ENCODE data around the gene SIVA1. TPM values are rescaled to one million over a fixed set of nuclear protein-coding genes. Genes with fewer than 3 reads are reported as not detected.

SIVA1 gene
- total RNA-seq, 1 experiment from 2014 or later: 85.8 TPM

- no peak for TF ChIP-seq EZH2 (IDR thresholded peaks at IDR 0.05; ENCODE audit: low read depth)
- TF ChIP-seq CTCF (conservative IDR thresholded peaks at IDR 0.05): no peak
- Histone ChIP-seq H3F3A (ENCODE audit: insufficient read depth, low read depth) (peaks cover 20% of the 10 kb centered on the region; the same call in 1 of the 2 replicates), H3K4me1 (replicated peaks; ENCODE audit: insufficient read depth) (peaks cover 18% of the 10 kb centered on the region), H3K27ac (no peak overlapping the region), H3K79me2 (ENCODE audit: low read depth) (peaks cover 43% of the 10 kb centered on the region), H3K4me3 (peak overlapping the region; percentile 74), H3K9me3 (ENCODE audit: insufficient read depth, low read depth) (no peaks in the 10 kb centered on the region), H3K27me3 (ENCODE audit: insufficient read depth, low read depth) (no peaks in the 10 kb centered on the region), H4K20me1 (ENCODE audit: insufficient read depth) (peaks cover 40% of the 10 kb centered on the region), H3K36me3 (ENCODE audit: low read depth) (no peaks in the 10 kb centered on the region), H3K4me2 (peak overlapping the region; percentile 92), H2AFZ (no peak overlapping the region), H3K9me2 (ENCODE audit: insufficient read depth) (no peaks in the 10 kb centered on the region)
- BruUV-seq (replicated peaks): TSS peak; percentile 72
- ChIA-PET POLR2A (ENCODE audit: unreplicated experiment) (no interaction called here), CTCF (no interaction called here)
- intact Hi-C loops (cut with micrococcal nuclease; ENCODE audit: unreplicated experiment): loop anchor here (2.0 kb wide), 1 partner anchor 71 kb away; the partner anchor contains the start of gene CEP170B
- peak in 1 of 2 experiments; percentile 50 for DNase-seq
These were observed 41.2 kb downstream of the SIVA1 start for GRCh38 chr14:104794099-104794498.

GRCh38 chr14:104794631-104794992 is 41.7 kb downstream of the SIVA1 start:
- no peaks in the 10 kb centered on the region for H3K27me3 ChIP-seq (ENCODE audit: insufficient read depth, low read depth)
- no peak overlapping the region for H3K27ac ChIP-seq
- peaks cover 19% of the 10 kb centered on the region for H3K4me1 ChIP-seq (replicated peaks; ENCODE audit: insufficient read depth)
- CTCF ChIA-PET: no interaction called here
- BruUV-seq (replicated peaks): no TSS peak
- peaks cover 41% of the 10 kb centered on the region for H3K79me2 ChIP-seq (ENCODE audit: low read depth)
- no peaks in the 10 kb centered on the region for H3K9me2 ChIP-seq (ENCODE audit: insufficient read depth)
- no peaks in the 10 kb centered on the region for H3K36me3 ChIP-seq (ENCODE audit: low read depth)
- H3K4me2 ChIP-seq: peak overlapping the region; percentile 92
- H3F3A ChIP-seq (ENCODE audit: insufficient read depth, low read depth): peaks cover 24% of the 10 kb centered on the region
- H3K9me3 ChIP-seq (ENCODE audit: insufficient read depth, low read depth): no peaks in the 10 kb centered on the region
- H2AFZ ChIP-seq: 0 out of 2 replicates have a peak overlapping the region, but pooled peaks have one; percentile 56
- H3K4me3 ChIP-seq: peak overlapping the region; percentile 74
- TF ChIP-seq CTCF (conservative IDR thresholded peaks at IDR 0.05) (no peak), EZH2 (IDR thresholded peaks at IDR 0.05; ENCODE audit: low read depth) (no peak)
- H4K20me1 ChIP-seq (ENCODE audit: insufficient read depth): peaks cover 36% of the 10 kb centered on the region
- DNase-seq: no peak
- POLR2A ChIA-PET (ENCODE audit: unreplicated experiment): no interaction called here
- intact Hi-C loops (cut with micrococcal nuclease; ENCODE audit: unreplicated experiment): loop anchor here (2.0 kb wide), 1 partner anchor 70 kb away; the partner anchor contains the start of gene CEP170B

- ChIA-PET CTCF (no interaction called here), POLR2A (ENCODE audit: unreplicated experiment) (no interaction called here)
- Histone ChIP-seq H3F3A (ENCODE audit: insufficient read depth, low read depth) (peaks cover 29% of the 10 kb centered on the region), H3K4me1 (replicated peaks; ENCODE audit: insufficient read depth) (peaks cover 25% of the 10 kb centered on the region), H3K9me2 (ENCODE audit: insufficient read depth) (no peaks in the 10 kb centered on the region), H3K4me2 (peak within 1 kb of the TSS; percentile 92), H3K9me3 (ENCODE audit: insufficient read depth, low read depth) (no peaks in the 10 kb centered on the region), H4K20me1 (ENCODE audit: insufficient read depth) (peaks cover 32% of the 10 kb centered on the region), H2AFZ (0 out of 2 replicates have a peak within 1 kb of the TSS, but pooled peaks have one; percentile 56), H3K4me3 (peak within 1 kb of the TSS; percentile 74), H3K36me3 (ENCODE audit: low read depth) (no peaks in the 10 kb centered on the region), H3K27ac (no peak within 1 kb of the TSS), H3K79me2 (ENCODE audit: low read depth) (peaks cover 37% of the 10 kb centered on the region), H3K27me3 (ENCODE audit: insufficient read depth, low read depth) (no peaks in the 10 kb centered on the region)
- no TSS peak for BruUV-seq (replicated peaks)
- DNase-seq: peak in 1 of 2 experiments; percentile 25
- intact Hi-C loops (cut with micrococcal nuclease; ENCODE audit: unreplicated experiment): loop anchor here (2.0 kb wide), 1 partner anchor 70 kb away; the partner anchor contains the start of gene CEP170B
- no peak for TF ChIP-seq CTCF (conservative IDR thresholded peaks at IDR 0.05)
These were observed 42.2 kb downstream of the SIVA1 start, which contains the start of gene AKT1 for GRCh38 chr14:104794993-104795780. Gene AKT1, minus strand, starts transcription at chr14:104795748. Its CDS starts 3,105 bp downstream, at chr14:104792643.
